HL-60 (cell line): ENCODE data around the gene TNFSF4.

Experiments used
- DNase-seq, 2 experiments: peaks; one replicate each; pipeline ENCODE4 v3.0.0-alpha.2; 2010 to 2020; ENCODE audit warnings: low read depth in 1 of 2, low spot score in 1 of 2
- H3K27ac ChIP-seq: fragments of 250-450 bp; sonication (Bioruptor Pico); replicated peaks from 2 replicates; pipeline ENCODE4 v1.5.1; 2020; ENCODE audit warnings: mild to moderate bottlenecking, moderate library complexity
- H3K27me3 ChIP-seq: fragments of 250-450 bp; sonication (Bioruptor Pico); 2 replicates; pipeline ENCODE4 v1.5.1; 2021; ENCODE audit warnings: mild to moderate bottlenecking, moderate library complexity; ENCODE audit not compliant: insufficient read depth, poor library complexity, severe bottlenecking
- H3K4me3 ChIP-seq: replicated peaks from 2 replicates; pipeline ENCODE4 v1.5.1; 2011; ENCODE audit warnings: mild to moderate bottlenecking, control low read depth, low read length; ENCODE audit not compliant: insufficient read depth
- GABPA ChIP-seq: IDR thresholded peaks from 2 replicates; pipeline ENCODE4 v1.6.1; 2012; ENCODE audit warnings: low read depth
- POLR2AphosphoS5 ChIP-seq: IDR thresholded peaks from 2 replicates; pipeline ENCODE4 v1.6.1; 2012; ENCODE audit warnings: low read depth
- SPI1 ChIP-seq: IDR thresholded peaks from 2 replicates; pipeline ENCODE4 v1.6.1; 2012; ENCODE audit warnings: low read depth, mild to moderate bottlenecking, borderline replicate concordance
- TF ChIP-seq, protein P1 (sequence below): IDR thresholded peaks from one replicate; pipeline ENCODE4 v1.5.1; 2011; ENCODE audit warnings: low read length, control low read depth, inconsistent platforms; ENCODE audit not compliant: insufficient read depth
- TF ChIP-seq, protein P2 (sequence below): IDR thresholded peaks from 2 replicates; pipeline ENCODE4 v1.6.1; 2012; ENCODE audit warnings: low read depth; ENCODE audit not compliant: insufficient replicate concordance

The TNFSF4 gene

DNA sequence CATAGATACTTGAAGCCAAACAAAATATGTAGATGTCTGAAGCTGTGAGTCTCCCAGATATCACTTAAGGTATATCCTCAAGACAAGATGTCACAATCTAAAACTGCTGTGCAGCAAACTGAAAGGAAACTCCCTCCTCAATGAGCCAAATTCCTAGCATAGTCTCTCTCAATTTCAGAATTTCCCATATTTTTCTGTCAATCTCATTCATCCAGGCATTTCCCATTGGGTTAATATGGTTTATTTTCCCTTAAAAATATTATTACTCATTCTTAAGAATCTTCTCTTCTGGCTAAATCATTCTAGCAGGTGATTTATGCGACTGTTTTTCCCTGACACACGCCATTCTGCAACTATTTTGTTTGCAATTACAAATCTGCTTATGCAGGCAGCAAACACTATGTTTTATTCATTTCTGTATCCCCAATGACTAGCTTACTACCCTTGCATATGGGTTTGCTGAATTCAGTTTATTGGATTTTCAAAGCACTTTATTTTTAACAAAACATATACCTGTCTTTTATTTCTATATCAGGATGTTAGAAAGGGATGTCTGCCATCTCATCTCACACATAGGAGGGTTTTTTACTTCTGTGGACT is 69.9 kb downstream of the TNFSF4 start:
- Histone ChIP-seq H3K27me3 (no peaks in the 10 kb centered on the region), H3K27ac (no peak overlapping the region), H3K4me3 (no peak overlapping the region)
- TF ChIP-seq, protein P1, sequence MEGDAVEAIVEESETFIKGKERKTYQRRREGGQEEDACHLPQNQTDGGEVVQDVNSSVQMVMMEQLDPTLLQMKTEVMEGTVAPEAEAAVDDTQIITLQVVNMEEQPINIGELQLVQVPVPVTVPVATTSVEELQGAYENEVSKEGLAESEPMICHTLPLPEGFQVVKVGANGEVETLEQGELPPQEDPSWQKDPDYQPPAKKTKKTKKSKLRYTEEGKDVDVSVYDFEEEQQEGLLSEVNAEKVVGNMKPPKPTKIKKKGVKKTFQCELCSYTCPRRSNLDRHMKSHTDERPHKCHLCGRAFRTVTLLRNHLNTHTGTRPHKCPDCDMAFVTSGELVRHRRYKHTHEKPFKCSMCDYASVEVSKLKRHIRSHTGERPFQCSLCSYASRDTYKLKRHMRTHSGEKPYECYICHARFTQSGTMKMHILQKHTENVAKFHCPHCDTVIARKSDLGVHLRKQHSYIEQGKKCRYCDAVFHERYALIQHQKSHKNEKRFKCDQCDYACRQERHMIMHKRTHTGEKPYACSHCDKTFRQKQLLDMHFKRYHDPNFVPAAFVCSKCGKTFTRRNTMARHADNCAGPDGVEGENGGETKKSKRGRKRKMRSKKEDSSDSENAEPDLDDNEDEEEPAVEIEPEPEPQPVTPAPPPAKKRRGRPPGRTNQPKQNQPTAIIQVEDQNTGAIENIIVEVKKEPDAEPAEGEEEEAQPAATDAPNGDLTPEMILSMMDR: no peak
- TF ChIP-seq GABPA (no peak), POLR2AphosphoS5 (no peak)
- TF ChIP-seq, protein P2, sequence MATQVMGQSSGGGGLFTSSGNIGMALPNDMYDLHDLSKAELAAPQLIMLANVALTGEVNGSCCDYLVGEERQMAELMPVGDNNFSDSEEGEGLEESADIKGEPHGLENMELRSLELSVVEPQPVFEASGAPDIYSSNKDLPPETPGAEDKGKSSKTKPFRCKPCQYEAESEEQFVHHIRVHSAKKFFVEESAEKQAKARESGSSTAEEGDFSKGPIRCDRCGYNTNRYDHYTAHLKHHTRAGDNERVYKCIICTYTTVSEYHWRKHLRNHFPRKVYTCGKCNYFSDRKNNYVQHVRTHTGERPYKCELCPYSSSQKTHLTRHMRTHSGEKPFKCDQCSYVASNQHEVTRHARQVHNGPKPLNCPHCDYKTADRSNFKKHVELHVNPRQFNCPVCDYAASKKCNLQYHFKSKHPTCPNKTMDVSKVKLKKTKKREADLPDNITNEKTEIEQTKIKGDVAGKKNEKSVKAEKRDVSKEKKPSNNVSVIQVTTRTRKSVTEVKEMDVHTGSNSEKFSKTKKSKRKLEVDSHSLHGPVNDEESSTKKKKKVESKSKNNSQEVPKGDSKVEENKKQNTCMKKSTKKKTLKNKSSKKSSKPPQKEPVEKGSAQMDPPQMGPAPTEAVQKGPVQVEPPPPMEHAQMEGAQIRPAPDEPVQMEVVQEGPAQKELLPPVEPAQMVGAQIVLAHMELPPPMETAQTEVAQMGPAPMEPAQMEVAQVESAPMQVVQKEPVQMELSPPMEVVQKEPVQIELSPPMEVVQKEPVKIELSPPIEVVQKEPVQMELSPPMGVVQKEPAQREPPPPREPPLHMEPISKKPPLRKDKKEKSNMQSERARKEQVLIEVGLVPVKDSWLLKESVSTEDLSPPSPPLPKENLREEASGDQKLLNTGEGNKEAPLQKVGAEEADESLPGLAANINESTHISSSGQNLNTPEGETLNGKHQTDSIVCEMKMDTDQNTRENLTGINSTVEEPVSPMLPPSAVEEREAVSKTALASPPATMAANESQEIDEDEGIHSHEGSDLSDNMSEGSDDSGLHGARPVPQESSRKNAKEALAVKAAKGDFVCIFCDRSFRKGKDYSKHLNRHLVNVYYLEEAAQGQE: no peak
- no peak for DNase-seq

DNA sequence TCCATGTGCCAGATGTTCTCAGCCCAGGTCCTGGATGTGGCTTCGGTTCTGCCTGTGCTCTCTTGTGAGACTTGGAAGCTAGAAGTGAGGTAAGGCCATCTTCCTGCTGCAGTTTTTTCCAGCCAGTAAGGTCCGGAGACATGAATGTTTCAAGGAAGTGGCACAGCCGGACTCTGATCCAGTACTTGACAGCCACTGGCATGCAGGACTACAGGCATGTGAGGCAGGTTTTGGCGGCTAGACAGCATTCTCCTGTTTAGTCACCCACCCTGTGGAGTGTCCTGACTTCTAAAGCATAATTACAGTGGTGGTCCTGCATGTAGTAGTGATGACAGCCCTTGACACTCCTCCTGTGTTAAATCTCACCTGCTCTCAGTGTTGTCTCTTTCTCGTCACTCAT is 72.3 kb downstream of the TNFSF4 start:
- TF ChIP-seq SPI1 (no peak), GABPA (no peak), POLR2AphosphoS5 (no peak)
- TF ChIP-seq, protein P2: no peak
- TF ChIP-seq, protein P1: no peak

DNA sequence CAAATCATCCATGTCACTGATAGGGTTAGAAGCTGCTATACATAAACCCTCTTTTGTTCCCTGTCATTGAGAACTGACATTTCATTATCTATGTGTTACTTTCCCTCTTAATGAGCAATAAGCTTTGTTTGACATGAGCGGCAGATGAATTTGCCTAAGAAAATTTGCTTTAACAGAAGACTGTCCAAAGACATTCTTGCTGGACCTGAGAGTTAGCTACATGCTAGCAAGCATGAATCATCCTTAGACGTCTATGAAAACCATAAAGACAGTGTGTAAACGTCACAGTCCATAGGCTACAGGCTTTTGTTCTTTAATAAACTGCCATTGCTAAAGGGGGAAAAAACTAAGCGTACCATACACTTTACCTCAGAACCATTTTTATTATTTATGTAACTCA is 73.1 kb downstream of the TNFSF4 start:
- Histone ChIP-seq H3K27me3 (no peaks in the 10 kb centered on the region), H3K27ac (no peak overlapping the region), H3K4me3 (no peak overlapping the region)
- DNase-seq: no peak
- TF ChIP-seq GABPA (no peak), POLR2AphosphoS5 (no peak), SPI1 (no peak)
- TF ChIP-seq, protein P2: no peak
- TF ChIP-seq, protein P1: no peak

More for the DNA sequence above, 72.3 kb downstream of the TNFSF4 start:
- H3K27ac ChIP-seq: no peak overlapping the region
- H3K4me3 ChIP-seq: no peak overlapping the region
- DNase-seq: no peak
- H3K27me3 ChIP-seq: no peaks in the 10 kb centered on the region
